Kidney tubule cell (primary cell): Measurements from ENCODE around the gene LOXL4.

Experiments
- DNase-seq: peaks from one replicate; pipeline ENCODE4 v3.0.0-alpha.2; 2018; ENCODE audit warnings: low spot score

The LOXL4 gene

DNA sequence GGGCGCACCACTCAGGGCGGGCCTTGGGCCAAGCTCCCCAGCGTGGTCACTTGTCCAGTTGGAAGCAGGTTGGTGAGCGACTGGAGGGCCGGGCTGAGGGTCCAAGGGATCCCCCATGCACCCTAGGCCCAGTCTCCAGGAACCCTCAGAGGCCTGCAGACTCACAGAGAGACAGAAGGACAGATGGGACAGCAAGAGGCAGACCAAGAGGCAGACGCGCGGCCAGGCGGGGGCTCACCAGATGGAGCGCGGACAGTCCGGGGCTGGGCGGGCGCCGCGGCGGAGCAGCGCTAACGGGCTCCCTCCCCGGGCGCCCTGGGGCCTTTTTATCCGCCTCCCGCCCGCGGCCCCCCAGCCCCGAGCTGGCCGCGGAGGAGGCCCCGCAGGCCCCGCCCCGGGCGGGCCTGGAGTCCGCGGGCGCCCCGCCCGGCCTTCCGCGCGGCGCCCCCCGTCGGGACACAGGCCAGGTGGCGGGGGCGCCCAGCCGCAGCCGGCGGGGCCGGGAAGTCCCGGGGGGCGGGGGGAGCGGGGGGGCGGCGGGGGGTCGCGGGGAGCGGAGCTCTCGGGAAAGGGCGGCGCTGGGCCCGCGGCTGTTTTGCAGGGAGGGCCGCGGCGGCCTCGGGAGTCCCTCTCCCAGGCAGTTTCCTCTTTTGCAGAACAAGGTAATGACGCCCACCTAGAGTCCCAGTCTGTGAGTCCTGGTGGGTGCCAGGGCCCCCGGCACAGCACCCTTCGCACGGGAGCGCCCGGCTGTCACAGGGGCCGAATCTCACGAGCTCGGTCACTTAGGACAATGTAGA, at the start of gene LOXL4:
Gene LOXL4, minus strand, starts transcription at position 301 of the 800 bp plus-strand sequence. CDS start 5,175 bp downstream, outside the sequence.
- DNase-seq, result peak; percentile 48

DNA sequence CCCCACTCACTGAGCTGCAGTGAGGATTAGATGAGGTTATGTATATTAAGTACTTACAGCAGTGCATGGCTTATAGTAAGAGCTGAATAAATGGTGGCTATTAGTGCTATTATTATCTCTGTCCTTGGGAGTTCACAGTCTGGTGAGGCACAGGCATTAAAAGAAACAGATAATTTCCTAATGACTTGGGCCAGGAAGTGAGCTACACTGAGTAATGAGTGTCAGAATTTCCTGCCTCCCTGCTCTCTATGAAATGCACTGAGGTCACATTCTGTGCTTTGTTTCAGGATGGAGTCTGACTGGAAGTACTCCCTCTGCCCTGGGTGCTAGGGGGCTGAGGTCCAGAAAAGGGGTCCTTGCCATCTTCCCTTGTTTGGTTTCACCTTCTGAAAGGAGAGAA, 48.7 kb upstream of the LOXL4 start:
- peak; percentile 70 for DNase-seq

DNA sequence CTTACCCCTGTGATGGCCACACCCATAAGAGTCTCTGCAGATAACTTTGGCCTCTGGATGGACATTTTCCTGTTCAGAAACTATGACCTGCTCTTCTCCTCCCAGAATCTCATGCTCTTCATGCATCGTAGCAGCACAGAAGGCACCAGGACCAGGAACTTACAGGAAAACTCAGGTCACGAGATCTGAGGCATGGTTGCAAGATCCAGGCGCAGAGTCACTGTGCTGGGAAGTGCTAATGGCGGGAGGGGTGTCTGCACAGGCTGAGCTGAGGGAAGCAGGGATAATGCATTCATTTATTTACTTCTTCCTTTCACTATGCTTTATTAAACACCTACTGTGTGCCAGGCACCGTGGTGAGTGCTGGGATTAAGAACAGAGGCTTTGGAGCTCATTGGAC, 48.2 kb upstream of the LOXL4 start:
- no peak for DNase-seq

DNA sequence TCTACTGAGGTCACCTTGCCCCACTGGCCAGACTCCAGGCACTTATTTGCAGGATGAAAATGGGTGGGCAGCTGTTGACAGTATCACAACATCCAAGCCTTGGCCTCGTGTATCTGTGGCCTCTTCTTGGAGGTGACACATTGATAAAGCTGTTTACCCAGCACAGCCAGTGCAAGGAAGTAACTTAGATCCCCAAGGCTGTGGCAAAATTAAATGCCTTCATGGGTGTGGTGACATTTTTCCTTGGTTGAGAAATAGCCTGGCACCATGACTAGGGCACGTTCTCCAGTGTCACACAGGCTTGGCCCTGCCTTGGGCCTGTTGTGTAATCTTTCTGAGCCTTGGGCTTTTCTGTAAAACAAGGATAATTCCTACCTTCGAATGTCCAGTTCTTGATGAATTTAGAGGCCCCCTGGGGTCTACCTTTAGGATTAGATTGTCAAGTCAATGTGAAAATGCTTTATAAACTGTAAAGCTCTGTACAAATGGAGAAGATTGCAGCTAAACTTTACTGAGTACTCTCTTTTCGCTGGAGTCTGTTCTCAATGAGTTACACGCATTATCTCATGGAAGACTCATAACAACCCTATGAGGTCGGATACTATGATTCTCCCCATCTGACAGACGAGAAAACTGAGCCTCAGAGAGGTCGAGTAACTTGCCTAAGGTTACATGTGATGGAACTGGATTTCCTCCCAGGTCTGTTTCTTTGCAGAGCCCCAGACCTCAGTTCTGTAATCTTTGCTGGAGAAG, 46.7 kb upstream of the LOXL4 start:
- DNase-seq, result peak; percentile 46

DNA sequence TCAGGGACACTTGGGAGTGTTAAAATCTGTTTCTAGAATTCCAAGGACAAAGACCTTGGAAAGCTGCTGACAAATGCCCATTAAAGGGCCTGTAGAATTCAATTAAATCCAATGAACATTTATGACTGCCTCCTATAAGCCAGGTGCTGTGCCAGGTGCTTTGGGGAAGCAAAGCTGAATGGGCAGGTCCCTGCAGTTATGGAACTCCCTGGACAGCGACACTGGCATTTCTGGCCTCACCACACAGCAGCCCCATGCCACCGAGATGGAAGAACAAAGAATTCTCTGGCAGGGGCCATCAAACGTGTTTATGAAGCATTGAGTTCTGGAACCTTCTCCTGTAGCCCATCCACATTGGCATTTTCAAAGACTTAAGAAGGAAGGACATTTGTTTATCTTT, 45.6 kb upstream of the LOXL4 start:
- no peak for DNase-seq

DNA sequence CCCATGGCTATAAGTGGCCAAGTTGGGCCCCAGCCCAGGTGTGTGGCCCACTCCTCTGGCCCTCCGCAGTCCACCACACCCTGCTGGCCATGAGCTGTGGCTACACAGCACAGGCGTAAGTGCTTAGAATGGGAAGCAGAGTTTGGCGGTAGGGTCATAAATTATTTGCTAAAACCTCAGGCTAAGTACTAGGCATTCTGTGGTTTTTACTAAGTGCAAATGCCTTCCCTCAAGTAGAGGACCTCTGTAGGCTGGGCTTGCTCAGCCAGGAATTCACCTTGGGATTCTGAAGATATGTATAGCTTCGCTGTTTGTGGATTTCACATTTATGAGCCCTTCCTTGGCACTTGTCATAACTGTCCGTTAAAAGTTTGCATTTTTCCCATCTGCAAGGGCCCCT, 44.8 kb upstream of the LOXL4 start:
- DNase-seq, result no peak

DNA sequence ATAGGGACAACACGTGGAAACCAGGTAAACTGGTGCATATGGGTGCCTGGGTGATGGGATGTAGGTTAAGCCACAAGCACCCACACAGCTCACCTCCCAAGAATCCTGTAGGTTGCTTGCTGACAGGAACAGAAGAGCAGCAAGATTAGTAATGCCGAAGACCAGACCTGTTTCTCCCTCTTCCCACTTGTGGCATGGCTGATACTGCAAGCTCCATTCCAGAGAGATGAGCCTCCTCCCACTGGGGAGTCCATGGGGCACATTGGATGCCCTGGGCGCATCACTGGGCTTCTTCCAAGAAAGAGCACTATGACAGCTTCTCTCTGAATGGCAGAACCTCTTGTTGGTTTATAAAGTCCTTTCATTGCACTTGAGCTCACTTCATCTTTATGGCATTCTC, 44.4 kb upstream of the LOXL4 start:
- no peak for DNase-seq

DNA sequence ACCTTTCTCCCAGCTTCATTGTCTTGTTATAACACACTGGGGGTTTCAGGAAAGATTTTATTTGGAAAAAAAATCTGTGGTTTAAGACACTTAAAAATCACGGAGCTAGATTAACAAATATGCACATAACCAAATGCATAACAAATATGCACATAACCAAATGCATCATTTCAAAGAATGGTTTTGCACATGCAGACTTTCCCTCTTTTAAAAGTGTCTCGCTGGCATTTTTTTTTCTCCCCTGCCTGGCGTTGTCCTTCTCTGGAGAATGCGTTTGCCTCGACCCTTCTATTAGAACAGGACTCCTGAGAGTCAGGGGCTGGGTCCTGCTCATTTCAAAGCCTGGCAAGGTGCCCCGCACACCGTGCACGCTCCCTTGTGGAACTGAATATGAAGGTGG, 42.7 kb upstream of the LOXL4 start:
- DNase-seq, result no peak

DNA sequence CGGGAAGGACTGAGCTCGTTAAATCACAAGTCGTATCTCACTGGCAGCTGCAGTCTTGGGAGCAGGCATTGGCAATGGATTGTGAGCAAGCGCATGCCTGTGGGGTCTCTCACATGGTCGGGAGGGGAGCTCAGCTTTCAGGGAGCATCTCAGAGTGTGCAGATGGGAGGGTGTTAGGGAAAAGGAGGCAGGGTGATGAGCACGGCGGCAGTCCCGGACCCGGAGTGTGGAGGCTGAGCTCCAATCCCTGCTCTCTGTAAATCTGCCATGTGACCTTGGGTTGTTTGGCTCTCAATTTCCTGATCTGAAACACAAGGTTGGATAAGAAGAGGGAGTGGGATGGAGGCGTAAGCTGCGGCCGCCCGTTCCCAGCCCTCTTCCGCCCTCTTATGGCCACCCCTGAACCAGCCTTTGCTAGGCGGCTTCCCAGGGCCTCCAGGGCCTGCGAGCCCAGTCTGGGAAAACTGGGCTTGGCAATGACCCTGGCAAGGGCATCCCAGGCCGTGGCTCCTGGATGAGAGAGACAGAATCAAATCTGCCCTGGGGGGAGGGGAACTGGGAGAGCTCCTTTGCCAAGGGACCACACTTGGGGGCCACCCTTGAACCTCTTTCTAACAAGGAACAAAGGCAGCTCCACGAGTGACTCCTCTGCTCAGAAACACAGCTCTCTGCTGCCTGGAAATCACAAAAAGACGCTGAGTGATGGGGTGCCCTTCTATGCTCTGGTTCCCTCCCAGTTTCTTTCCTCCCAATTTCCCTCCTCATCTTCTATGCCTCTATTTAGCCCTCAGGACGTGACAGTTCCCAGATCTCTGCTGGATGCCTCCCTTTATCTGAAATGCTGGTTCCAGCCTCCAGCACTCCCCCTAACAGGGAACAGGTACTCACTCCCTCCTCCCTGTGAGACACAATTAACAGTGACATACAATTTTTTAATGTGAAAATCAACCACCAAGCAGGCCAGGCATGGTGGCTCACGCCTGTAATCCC, 41.7 kb upstream of the LOXL4 start:
- peak; percentile 79 for DNase-seq

DNA sequence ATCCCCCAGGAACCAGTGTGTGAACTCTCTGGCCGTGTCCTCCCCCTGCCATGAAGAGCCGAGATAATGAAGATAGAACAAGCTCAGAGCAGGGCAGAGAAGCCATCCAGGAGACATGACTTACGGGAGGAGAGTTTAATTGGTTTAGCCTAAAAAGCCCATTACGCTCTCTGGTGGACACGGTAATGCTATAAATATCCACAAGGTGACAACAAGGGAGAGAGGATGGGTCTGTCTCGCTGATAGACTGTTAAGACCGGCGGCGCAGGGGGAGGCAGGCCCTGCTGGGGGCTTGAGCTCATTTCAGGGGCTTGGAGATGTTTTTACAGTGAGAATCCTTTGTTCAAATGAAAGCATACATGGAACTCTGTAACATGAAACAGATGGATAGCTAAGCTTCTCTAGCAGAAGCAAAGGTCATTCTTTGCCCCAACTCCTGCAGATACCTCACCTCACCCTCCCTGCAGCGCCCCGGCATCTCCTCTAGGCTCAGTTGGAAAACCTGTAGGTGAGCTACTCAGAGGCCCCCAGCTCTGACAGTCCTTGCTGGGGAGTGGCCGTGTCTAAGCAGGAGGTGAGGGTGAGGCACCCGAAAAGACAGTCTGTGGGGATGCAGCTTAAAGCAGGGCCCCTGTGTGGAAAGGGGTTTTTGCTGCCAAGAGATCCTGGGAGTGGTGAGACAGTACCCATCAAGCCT, 40.8 kb upstream of the LOXL4 start:
- DNase-seq, result no peak

DNA sequence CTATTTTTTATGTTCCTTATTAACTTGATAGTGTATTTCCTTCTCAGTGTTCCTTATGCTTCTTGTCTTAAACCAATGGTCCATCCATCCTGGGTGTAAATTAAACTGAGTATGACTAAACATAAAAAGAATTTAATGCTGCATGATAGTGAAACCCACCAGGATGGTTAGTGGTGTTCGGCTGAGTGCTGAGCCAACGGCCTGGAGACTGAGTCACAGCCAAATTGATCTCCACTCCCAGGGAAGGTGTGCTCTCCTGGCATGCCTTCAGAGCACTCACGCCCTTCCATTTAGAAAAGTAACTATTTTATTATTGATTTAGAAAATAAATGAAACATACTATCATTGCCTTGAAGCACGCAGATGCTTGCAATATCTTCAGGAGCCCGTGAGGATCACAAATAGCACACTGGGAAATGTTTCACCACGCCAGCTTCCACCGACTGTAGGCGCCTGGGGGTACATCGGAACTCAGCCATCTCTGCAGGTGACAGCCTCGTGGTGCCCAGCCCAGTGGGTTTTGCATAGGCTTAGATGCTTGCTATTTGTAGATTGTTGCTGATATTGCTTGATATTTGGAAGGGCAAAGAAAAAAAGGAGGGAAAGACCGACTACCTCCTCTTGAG, 40.0 kb upstream of the LOXL4 start:
- DNase-seq, result peak; percentile 73

DNA sequence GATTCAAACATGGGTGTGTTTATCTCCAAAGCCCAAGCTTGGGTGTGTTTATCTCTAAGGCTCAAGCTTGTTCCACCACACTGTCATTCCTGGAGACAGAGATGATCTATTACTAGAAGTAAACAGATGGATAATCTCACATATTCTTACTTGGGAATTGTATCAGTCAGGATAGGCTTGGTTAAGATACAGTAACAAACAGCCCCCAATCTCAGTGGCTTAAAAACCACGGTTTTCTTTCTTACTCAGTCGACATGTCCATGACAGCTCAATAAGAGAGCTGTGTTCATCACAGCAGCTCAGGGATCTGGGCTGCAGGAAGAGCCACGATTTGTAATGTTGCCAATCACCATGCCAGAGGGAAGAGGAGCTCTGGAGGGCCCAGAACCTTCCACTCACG, 38.5 kb upstream of the LOXL4 start:
- no peak for DNase-seq

DNA sequence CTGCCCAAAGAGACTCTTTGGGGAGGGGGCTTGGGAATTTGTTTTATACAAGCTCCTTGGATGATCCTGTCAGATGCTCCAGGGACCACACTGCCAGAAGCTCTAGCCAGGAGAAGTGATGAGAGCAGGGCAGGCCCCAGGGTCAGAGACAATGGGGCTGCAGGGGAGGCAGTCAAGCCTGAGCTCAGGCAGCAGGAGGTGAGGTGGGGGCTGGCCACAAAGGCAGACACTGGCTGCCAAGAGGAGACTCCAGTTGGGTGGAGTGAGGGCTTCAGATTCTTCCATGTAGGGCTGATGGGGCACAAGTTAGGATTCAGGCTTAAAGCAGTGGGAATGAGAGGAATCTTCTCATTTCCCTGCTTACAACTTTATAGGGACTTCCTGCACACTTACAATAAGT, 35.6 kb upstream of the LOXL4 start:
- DNase-seq, result no peak

DNA sequence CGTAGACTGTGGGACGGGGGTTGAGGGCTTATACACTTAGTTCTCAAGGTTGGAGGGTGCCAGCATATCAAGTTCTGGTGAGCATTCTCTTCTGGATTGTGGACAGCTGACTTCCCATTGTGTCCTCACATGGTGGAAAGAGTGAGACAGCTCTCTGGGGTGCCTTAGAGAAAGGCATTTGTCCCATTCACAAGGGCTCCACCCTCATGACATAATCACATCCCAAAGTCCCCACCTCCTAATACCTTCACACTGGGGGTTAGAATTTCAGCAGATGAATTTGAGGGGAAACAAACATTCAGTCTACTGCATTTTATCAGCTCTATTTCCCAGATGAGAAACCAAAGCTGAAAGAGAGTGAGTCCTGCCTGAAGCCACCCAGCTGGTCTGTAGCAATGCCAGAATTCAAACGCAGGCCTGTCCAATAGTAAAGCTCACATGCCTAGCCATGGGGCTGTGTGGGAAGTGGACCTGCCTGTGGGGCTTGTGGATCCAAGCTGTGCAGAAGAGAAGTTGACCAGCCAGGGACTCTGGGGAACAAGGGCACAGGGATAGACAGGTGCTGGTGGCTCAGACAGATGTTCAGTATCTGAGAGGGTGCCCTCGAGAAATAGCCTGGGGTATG, 34.9 kb upstream of the LOXL4 start:
- no peak for DNase-seq

DNA sequence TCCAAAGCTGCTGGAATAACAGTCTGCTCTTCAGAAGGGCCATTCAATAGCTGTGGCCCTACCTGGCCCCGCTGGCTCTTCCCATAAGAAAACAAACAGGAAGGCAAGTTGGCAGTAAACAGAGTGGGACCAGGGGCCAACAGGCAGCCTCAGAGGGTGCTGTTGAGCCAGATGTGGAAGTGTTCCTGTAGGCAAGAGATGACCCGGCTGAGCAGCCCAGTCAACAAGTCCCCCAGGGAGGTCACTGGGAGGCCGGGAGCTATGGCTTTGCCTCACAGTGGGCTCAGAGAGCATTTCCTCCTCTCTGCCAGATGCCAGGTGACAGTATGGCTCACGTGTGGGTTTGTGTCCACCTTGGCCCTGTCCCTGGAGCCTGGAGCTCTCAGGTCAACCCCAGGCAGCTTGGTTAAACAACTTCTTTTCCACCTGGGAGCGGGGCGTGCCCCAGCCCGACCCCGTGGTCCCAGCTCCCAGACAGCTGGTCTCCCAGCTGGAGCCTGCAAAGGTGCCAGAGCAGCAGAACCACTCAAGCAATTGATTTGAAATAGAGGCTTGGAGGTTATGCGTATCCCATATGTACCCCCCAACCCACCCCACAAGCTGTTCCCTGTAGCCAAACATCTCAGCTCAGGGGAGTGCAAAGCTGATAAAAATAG, 33.8 kb upstream of the LOXL4 start:
- DNase-seq, result no peak

DNA sequence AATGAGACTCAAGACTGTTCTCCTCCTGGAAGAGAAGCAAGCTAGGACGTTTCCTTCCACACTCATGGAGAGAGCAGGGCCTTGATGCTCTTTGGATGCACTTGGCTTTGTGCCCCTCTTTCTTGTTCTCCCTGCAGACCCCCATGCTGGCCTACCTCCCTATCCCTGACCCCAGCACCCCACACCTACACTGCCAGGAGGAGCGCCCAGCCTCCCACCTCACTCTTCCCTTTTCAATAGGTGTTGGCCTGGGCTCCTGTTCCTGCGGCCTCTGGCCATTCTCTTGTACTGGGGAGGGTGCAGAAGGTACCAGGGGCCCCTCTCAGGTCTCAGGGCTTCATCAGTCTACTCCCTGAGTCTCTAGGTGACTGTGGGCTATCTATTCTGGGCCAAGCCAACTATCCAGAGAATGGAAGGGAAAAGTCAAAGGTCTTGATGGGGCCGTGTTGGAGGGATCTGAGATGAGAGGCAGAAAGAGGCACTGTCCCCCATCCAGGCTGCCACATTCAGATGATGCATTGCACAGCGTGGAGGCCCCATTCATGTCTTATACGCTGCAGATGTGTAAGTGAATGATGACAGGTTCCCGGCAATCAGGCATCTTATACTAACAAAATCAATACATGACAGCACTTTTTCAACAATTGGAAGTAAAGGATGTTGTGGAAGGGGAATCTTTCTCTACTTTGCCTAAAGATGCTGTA, 32.7 kb upstream of the LOXL4 start:
- no peak for DNase-seq

DNA sequence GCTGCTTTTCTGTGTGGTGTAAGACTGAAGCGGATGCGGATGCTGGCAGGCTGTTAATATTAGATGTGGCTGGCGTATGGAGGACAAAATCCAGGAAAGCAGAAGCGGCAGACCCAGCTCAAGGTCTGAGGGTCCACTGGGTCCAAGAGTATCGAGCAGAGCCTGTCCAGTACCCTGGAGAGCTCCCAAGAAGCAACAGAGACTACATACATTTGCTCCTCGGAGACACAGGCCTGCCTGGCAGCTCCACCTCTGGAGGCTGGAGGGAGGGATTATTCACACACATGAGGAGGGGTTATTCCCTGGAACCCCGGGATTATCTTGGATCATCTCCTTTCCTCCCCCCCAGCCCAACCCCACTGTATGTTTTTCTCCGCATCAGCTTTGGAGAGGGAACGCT, 31.3 kb upstream of the LOXL4 start:
- DNase-seq, result no peak

DNA sequence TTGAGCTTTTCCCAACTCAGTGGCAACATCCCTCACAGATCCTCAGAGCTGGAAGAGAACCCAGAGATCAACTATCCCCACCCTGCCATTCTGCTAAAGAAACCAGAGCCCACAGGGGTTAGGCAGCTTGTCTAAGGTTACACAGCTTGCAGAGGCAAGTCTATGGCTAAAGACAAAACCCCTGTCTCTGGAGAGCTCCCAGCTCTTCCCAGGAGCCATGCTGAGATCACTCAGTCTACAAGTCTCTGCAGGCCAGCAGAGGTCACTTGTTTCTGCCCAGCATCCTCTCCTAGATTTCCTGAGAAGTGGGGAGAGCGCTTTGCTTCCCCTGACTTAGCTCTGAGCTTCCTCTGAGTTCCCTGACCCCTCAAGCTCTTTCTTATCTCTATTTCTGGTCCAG, 28.5 kb upstream of the LOXL4 start:
- DNase-seq, result no peak

DNA sequence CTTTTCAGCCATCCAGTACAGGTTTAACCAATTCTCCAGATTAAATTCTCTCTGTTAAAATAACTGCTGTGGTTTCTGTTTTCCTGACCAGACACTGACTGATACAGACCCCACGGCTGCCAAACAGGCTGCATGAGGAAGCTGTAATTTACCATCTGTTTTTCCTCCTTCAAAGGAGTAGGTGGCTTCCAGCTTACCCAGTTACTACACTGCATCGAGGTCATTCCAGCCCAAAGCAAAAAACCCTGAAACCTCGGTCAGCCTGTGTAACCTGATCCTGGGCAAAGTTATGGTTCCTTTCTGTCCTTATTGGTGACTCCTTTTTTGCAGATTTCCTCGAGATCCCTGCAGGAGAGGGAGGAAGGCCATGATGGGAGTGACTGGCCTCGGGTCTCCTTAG, 27.9 kb upstream of the LOXL4 start:
- no peak for DNase-seq

DNA sequence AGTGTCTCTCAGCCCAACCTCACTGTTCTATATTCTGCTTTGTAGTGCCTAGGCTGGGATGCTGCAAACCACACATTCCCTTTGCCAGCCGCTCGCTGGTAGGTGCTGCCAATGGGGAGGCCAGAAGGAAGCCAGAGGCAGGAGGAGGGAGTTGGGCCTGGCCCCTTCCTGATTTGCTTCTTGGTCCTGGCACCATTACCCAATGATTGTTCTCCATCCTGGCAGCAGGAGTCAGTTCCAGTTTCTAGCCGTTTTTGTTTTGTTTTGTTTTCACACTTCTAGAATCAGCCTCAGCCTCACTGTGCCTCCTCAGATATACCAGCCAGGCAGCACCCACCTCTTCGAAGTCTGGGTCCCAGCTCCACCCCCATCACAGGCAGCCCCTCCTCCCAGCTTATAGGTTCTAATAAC, 27.4 kb upstream of the LOXL4 start:
- no peak for DNase-seq
